IPS-20b (cell line): ENCODE results near the gene SCFD1.
"Not testable (repeated sequence)": the region's sequence is repeated elsewhere in the genome, so short reads cannot be mapped to it uniquely, and the experiment has no call there.

Experiments
- H3K27ac ChIP-seq: one replicate; pipeline ENCODE4 v1.5.1; 2013; ENCODE audit warnings: low read length
- H3K27me3 ChIP-seq: 2 replicates; pipeline ENCODE4 v1.6.1; 2013; ENCODE audit warnings: mild to moderate bottlenecking, low read length, inconsistent platforms; ENCODE audit not compliant: insufficient read depth
- H3K36me3 ChIP-seq: 2 replicates; pipeline ENCODE4 v1.6.1; 2013; ENCODE audit warnings: low read depth, mild to moderate bottlenecking, inconsistent platforms, low read length, moderate library complexity; ENCODE audit not compliant: insufficient read depth
- H3K4me1 ChIP-seq: 2 replicates; pipeline ENCODE4 v1.6.1; 2013; ENCODE audit warnings: mild to moderate bottlenecking, control low read depth, inconsistent platforms, low read length, moderate library complexity; ENCODE audit not compliant: insufficient read depth
- H3K4me3 ChIP-seq: 2 replicates; pipeline ENCODE4 v1.5.1; 2013; ENCODE audit warnings: mild to moderate bottlenecking, low read length, inconsistent platforms
- H3K9ac ChIP-seq: 2 replicates; pipeline ENCODE4 v1.6.1; 2013; ENCODE audit warnings: low read depth, mild to moderate bottlenecking, inconsistent platforms, low read length, moderate library complexity
- H3K9me3 ChIP-seq: 2 replicates; pipeline ENCODE4 v1.6.1; 2013; ENCODE audit warnings: mild to moderate bottlenecking, low read depth, low read length, inconsistent platforms; ENCODE audit not compliant: insufficient read depth

The SCFD1 gene, protein sequence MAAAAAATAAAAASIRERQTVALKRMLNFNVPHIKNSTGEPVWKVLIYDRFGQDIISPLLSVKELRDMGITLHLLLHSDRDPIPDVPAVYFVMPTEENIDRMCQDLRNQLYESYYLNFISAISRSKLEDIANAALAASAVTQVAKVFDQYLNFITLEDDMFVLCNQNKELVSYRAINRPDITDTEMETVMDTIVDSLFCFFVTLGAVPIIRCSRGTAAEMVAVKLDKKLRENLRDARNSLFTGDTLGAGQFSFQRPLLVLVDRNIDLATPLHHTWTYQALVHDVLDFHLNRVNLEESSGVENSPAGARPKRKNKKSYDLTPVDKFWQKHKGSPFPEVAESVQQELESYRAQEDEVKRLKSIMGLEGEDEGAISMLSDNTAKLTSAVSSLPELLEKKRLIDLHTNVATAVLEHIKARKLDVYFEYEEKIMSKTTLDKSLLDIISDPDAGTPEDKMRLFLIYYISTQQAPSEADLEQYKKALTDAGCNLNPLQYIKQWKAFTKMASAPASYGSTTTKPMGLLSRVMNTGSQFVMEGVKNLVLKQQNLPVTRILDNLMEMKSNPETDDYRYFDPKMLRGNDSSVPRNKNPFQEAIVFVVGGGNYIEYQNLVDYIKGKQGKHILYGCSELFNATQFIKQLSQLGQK

DNA sequence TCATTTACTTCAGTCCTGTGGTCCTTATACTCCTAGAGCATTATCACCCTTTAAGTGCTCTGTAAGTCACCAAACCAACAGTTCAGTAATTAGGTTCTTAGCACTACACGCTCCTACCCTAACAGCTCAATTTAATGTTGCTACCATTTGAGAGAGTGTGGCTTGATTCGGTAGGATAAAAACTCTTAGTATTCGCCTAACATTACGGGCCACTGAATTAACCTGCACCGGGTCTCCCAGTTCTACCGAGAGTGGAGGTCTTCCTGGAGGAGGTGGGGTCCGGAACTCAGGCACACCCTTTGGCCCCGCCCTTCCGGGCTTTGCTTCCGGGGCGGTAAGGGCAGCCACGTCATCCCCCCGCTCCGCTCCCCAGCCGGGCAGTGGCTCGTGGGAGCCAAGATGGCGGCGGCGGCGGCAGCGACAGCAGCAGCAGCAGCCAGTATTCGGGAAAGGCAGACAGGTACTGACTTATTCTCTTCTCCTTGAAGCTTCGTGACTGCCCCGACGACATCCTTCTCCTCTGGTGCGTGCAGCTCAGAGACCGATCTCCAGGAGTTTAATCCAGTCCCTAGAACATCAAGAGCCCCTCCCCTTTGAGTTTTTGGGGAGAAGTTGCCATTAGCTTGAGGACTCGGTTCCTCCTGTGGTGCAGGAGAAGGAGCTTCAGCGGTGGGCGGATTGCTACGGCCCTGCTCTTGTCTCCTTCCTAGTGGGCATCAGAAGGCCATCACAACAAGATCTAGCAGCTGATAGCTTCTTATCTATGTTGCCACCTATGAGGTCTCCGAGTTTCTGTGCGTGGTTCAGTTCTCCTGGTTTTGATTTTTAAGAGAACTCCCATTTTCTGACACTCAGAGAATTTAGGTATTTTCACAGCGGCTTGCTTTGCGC, at the start of gene SCFD1:
Gene SCFD1 (plus strand): TSS at position 380 of the 891 bp plus-strand sequence. CDS start 20 bp downstream, at position 400.
- no peaks in the 10 kb centered on the region for H3K9me3 ChIP-seq
- H3K27ac ChIP-seq = peak within 1 kb of the TSS; percentile 83
- H3K9ac ChIP-seq = peak within 1 kb of the TSS; percentile 95
- H3K27me3 ChIP-seq = no peaks in the 10 kb centered on the region
- H3K4me3 ChIP-seq = peak within 1 kb of the TSS; percentile 94
- peaks cover 12% of the 10 kb centered on the region for H3K36me3 ChIP-seq
- H3K4me1 ChIP-seq = no peaks in the 10 kb centered on the region; the same call in 1 of the 2 replicates

DNA sequence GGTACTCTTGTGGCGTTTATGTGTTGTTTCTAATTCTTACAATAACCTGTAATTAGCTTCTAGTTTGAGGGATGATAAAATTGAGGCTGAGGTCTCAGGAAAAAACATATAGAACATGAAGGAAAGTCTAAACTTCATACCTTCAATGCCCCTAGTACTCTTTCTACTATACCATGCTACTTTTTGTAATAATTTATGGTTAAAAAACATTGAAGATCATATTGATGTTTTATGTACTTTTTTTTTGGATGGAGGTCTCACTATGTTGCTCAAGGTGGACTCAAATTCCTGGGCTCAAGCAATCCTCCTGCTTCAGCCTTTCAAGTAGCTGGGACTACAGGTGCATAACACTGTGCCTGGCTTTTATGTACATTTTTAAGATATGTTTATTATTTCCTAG, 49.3 kb upstream of the SCFD1 start:
- no peaks in the 10 kb centered on the region for H3K27me3 ChIP-seq
- H3K4me1 ChIP-seq = peaks cover 50% of the 10 kb centered on the region
- no peaks in the 10 kb centered on the region for H3K36me3 ChIP-seq
- no peaks in the 10 kb centered on the region for H3K9me3 ChIP-seq
- H3K27ac ChIP-seq = no peak overlapping the region
- no peak overlapping the region for H3K4me3 ChIP-seq
- H3K9ac ChIP-seq = no peak overlapping the region

DNA sequence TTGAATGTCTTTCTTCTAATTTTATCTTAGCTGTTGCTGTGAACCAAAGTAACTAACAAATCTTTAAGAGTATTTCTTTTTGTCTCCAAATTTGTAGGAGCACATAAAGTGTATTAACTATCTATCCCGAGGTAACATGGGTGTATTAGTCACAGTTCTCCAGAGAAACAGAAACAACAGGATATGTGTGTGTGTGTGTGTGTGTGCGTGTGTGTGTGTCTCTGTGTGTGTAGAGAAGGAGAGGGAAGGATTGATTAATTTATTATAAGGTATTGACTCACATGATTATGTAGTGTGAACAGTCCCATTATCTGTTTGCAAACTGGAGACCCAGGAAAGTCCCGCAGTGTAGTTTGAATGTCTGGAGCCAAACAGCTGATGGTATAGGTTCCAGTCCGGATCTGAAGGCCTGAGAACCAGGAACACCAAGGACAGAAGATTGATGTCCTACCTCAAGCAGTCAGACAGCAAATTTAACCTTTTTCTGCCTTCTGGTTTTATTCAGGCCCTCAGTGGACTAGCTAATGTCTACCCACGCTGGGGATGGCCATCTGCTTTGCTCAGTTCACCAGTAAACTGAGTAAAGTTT, 48.8 kb upstream of the SCFD1 start:
- Histone ChIP-seq H3K27me3 (no peaks in the 10 kb centered on the region), H3K36me3 (no peaks in the 10 kb centered on the region), H3K4me1 (peaks cover 48% of the 10 kb centered on the region), H3K9me3 (no peaks in the 10 kb centered on the region), H3K27ac (no peak overlapping the region), H3K4me3 (no peak overlapping the region), H3K9ac (no peak overlapping the region)

DNA sequence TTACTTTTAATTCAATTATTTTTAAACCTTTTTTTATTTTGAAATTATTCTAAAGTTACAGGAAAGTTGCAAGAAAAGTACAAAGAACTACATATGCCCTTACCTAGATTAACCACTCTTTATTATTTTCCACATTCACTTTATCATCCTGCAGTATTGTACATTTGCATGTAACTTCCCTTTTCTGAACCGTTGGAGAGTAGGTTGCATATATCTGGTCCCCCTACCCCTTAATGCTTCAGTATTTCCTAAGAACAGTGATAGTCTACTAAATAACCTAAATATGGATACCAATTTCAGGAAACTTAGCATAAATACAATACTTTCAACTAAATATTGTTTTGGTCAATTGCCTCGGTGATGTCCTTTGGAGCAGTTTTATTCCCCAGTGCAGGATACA, 48.2 kb upstream of the SCFD1 start:
- Histone ChIP-seq H3K9ac (no peak overlapping the region), H3K27ac (no peak overlapping the region), H3K4me1 (peaks cover 42% of the 10 kb centered on the region)

DNA sequence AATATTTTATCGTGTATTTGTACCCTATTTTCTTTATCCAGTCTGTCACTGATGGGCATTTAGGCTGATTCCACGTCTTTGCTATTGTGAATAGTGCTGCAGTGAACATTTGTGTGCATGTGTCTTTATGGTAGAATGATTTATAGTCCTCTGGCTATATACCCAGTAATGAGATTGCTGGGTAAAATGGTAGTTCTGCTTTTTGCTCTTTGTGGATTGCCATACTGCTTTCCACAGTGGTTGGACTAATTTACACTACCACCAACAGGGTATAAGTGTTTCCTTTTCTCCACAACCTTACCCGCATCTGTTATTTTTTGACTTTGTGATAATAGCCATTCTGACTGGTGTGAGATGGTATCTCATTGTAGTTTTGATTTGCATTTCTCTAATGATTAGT, 47.3 kb upstream of the SCFD1 start:
- peaks cover 34% of the 10 kb centered on the region for H3K4me1 ChIP-seq
- H3K27ac ChIP-seq, H3K4me3 ChIP-seq, H3K27me3 ChIP-seq, H3K36me3 ChIP-seq, H3K9me3 ChIP-seq, H3K9ac ChIP-seq: not testable (repeated sequence)

More for the DNA sequence above, 48.2 kb upstream of the SCFD1 start:
- no peaks in the 10 kb centered on the region for H3K27me3 ChIP-seq
- no peaks in the 10 kb centered on the region for H3K36me3 ChIP-seq
- no peaks in the 10 kb centered on the region for H3K9me3 ChIP-seq
- H3K4me3 ChIP-seq = no peak overlapping the region

DNA sequence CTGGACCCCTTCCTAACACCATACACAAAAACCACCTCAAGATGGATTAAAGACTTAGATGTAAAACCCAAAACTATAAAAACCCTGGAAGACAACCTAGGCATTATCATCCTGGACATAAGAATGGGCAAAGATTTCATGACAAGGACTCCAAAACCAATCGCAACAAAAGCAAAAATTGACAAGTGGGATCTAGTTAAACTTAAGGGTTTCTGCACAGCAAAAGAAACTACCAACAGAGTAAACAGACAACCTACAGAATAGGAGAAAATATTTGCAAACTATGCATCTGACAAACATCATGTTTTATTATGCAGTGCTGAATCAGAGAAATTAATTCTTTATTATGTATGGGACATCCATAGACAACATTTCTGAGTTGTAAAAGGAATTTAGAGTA, 45.8 kb upstream of the SCFD1 start:
- not testable (repeated sequence) for H3K9ac ChIP-seq, H3K27ac ChIP-seq, H3K27me3 ChIP-seq, H3K36me3 ChIP-seq, H3K4me3 ChIP-seq, H3K9me3 ChIP-seq
- peaks cover 22% of the 10 kb centered on the region for H3K4me1 ChIP-seq

DNA sequence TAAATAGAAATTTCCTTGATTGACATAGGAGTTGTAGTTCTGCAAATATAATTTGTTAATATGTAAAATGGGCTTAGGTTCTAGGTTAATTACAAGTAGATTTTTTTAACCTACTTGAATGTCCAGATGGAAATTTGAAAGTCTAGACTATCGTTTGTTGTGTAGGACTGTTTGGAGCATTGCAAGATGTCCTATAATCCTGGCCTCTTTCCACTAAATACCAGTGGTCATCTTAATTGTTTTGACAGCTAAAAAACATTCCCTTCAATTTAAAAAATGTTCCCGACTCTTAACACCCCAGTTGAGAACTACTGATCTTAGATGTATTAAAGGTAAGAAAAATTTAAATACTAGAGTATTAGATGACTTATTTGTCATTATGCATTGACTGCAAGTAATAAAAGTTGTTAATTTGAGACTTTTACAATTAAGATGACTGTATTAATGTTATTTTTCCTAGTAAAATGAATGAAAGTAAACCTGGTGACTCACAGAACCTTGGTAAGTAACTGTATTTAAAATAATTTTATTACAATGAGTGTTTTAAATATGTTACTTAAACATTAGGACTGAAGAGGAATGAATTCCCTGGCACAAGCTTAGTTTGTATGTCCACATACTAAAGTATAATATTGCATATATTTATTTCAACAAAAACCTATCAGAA, 41.4 kb upstream of the SCFD1 start:
- Histone ChIP-seq H3K9ac (no peak overlapping the region), H3K36me3 (peaks cover 29% of the 10 kb centered on the region), H3K4me3 (no peak overlapping the region), H3K9me3 (peaks cover 22% of the 10 kb centered on the region; the same call in 1 of the 2 replicates), H3K4me1 (peaks cover 5% of the 10 kb centered on the region), H3K27me3 (no peaks in the 10 kb centered on the region), H3K27ac (no peak overlapping the region)

DNA sequence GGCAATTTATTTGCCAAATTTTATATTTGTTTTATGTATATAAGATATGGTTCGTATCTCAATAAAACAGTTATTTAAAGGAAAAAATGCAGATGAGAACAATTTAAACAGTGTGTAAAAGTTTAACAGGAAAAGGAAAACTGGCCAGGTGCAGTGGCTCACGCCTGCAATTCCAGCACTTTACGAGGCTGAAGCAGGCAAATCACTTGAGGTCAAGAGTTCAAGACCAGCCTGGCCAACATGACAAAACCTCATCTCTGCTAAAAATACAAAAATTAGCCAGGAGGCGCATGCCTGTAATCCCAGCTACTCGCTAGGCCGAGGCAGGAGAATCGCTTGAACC, 40.9 kb upstream of the SCFD1 start:
- Histone ChIP-seq H3K9ac (no peak overlapping the region), H3K4me3 (no peak overlapping the region), H3K36me3 (peaks cover 33% of the 10 kb centered on the region), H3K27ac (no peak overlapping the region), H3K9me3 (peaks cover 22% of the 10 kb centered on the region; the same call in 1 of the 2 replicates), H3K4me1 (peaks cover 5% of the 10 kb centered on the region), H3K27me3 (no peaks in the 10 kb centered on the region)

DNA sequence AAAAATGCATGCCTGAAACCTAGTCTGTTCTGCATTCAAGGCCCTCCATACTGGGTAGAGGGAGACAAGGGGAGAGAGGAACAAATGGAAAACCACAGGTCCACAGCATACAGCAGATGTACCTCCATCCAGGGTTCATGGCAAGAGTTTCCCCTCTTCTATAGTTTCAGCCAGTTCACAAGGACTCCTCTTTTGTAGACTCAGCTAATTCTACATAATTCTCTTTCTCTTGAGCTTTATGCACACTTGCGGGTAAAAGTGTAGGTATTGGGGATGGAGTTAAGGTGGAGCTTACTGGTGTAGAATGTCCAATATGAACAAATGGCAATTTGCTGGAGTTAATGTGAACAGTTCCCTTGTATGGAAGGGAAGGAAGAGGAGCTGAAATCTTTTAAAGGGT, 39.7 kb upstream of the SCFD1 start:
- H3K9ac ChIP-seq = no peak overlapping the region
- H3K9me3 ChIP-seq = peaks cover 22% of the 10 kb centered on the region; the same call in 1 of the 2 replicates
- peaks cover 40% of the 10 kb centered on the region for H3K36me3 ChIP-seq
- no peak overlapping the region for H3K4me3 ChIP-seq
- H3K27ac ChIP-seq = no peak overlapping the region
- H3K4me1 ChIP-seq = peaks cover 1% of the 10 kb centered on the region
- no peaks in the 10 kb centered on the region for H3K27me3 ChIP-seq

DNA sequence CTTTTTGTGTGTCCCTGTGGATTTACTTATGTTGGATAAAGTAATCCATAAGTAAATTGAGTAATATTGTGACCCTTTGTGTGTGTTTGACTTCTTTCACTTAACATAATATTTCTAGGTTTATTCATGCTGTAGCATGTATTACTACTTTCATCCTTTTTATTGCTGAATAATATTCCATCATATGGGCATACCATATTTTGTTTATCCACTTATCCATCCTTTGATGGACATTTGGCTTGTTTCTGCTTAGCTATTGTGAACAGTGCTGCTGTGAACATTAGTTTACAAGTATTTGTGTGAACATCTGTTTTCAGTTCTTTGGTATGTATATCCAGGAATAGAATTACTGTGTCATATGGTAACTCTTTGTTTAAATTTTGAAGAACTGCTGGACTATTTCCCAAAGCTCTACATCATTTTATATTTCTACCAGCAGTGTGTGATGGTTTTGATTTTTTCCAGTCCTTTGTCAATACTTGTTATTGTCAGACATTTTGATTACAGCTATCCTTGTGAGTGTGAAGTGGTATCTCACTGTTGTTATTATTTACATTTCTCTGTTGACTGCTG, 38.0 kb upstream of the SCFD1 start:
- H3K36me3 ChIP-seq = peaks cover 56% of the 10 kb centered on the region
- no peak overlapping the region for H3K9ac ChIP-seq
- H3K4me1 ChIP-seq = no peaks in the 10 kb centered on the region
- H3K27ac ChIP-seq = no peak overlapping the region
- peaks cover 22% of the 10 kb centered on the region; the same call in 1 of the 2 replicates for H3K9me3 ChIP-seq
- H3K4me3 ChIP-seq = no peak overlapping the region
- H3K27me3 ChIP-seq = no peaks in the 10 kb centered on the region
